Lower leg skin (tissue), 4 donors: ENCODE results near the gene INIP. TPM values are rescaled to one million over a fixed set of nuclear protein-coding genes. Genes with fewer than 3 reads are reported as not detected.

Experiments used
- DNase-seq, 2 donors: peaks; one replicate each; pipeline ENCODE4 v3.0.0-alpha.2; 2019; ENCODE audit warnings: low spot score in 2 of 2
- H3K4me3 ChIP-seq: fragments of 200-600 bp; sonication (generic); 2 replicates; pipeline ENCODE4 v1.5.1; 2017; ENCODE audit warnings: mild to moderate bottlenecking, low read depth; ENCODE audit not compliant: poor library complexity, severe bottlenecking
- CTCF ChIP-seq, 3 donors: fragments of 450-650 bp; IDR thresholded peaks; one replicate each; pipeline ENCODE4 v1.5.1; 2016; ENCODE audit warnings: antibody characterized with exemption in 3 of 3, mild to moderate bottlenecking in 3 of 3, moderate library complexity in 2 of 3
- POLR2A ChIP-seq, 2 donors: fragments of 450-650 bp; IDR thresholded peaks; one replicate each; pipeline ENCODE4 v1.6.1; 2016 to 2017; ENCODE audit warnings: antibody characterized with exemption in 2 of 2, mild to moderate bottlenecking in 1 of 2, moderate library complexity in 1 of 2
- WGBS, 2 donors: methylation state at CpG; one replicate each; pipeline ENCODE4 v1.1.5; 2018; 5-methylcytosine and 5-hydroxymethylcytosine counted together
- intact Hi-C: fragments of 100-400 bp; cut with DNase I; formaldehyde crosslinking; loops from one replicate; pipeline ENCODE4 v1.15.0; 2023; ENCODE audit warnings: low total_unique reads
- total RNA-seq, 4 donors: library from RNA; depleted of rRNA; stranded (reverse); fragments of >200 nt; gene quantifications; one replicate each; pipeline ENCODE4 v1.1.0, GENCODE V29; 2016

INIP gene
- total RNA-seq, 4 donors from 2014 or later: 12.5 to 20.0 (median 16.6) TPM

GRCh38 chr9:112761912-112762655 is 44.2 kb upstream of the INIP start:
- no peak overlapping the region for H3K4me3 ChIP-seq
- DNase-seq: peak in 1 of 2 donors; percentile 49
- WGBS, 2 donors: 92 to 96% methylated on average over 12 of the region's 12 CpGs
- intact Hi-C loops: no loop called here
- TF ChIP-seq CTCF (IDR thresholded peaks at IDR 0.05) (no peak), POLR2A (IDR thresholded peaks at IDR 0.05) (no peak)

DNA sequence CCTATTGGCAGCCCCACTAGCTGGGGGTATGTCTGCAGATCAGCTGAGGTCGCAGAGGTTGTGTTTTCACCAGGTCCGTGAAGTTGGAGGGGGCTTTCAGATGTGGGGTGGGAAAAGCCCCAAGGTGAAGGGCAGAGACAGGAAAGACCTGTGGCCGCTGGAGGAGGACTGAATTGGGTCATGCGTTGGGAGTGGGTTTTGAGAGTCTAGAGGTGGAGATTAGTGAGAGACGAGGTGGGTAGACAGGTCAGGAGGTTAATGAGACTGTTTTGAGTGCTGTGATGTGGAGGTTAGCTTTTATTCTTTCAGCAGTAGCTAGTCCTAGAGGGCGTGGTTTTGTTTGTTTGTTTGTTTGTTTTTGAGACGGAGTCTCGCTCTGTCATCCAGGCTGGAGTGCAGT is 42.9 kb upstream of the INIP start:
- H3K4me3 ChIP-seq: no peak overlapping the region
- WGBS, 2 donors: 89 to 93% methylated on average over 8 of the region's 8 CpGs
- intact Hi-C loops: no loop called here
- no peak for TF ChIP-seq CTCF (IDR thresholded peaks at IDR 0.05)
- no peak for TF ChIP-seq POLR2A (IDR thresholded peaks at IDR 0.05)
- peak in 1 of 2 donors; percentile 61 for DNase-seq

DNA sequence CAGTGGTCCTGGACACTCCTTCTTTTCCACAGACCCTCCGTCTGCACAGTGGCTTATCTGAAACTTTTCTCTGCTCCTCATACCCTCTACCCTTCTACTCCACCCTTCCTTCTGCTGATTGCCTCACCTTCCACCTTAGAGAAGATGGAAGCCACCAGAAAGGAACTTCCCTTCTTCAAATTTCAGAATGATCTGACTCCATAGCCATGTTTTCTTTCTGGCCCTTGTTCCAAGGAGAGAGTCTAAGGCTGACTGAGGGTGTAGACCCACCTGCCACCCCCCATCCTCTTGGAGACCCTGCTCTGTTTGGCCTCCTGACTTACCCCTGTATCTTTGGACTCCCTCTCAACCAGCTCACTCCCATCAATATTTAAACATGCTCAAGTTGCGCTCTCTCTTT is 40.0 kb upstream of the INIP start:
- intact Hi-C loops: no loop called here

DNA sequence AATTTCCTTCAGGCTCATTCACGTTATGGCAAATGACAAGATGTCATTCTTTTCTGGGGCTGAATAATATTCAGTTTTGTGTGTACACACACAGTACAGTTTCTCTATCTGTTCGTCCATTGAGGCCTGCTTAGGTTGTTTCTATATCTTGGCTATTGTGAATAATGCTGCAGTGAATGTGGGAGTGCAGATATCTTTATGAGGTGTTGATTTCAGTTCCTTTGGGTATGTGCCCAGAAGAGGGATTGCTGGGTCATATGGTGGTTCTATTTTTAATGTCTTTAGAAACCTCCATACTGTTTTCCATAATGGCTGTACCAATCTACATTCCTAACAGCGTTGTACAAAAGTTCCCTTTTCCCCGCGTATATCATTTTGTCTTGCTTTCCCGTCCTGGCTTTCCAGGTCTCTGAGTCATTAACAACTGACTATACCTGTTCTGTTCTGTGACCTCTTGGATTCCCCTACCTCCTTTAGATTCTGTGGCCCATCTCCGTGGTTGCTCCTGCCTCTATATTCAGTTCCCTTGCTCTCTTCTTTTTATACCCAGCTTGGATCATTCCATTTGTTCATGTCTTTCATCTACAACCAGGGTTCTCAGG is 39.5 kb upstream of the INIP start:
- H3K4me3 ChIP-seq: no peak overlapping the region
- no peak for TF ChIP-seq POLR2A (IDR thresholded peaks at IDR 0.05)
- TF ChIP-seq CTCF (IDR thresholded peaks at IDR 0.05): no peak
- peak in 1 of 2 donors; percentile 26 for DNase-seq
- 48 to 49% methylated on average over 7 of the region's 7 CpGs for WGBS, 2 donors
- intact Hi-C loops: no loop called here

More for the DNA sequence above, 40.0 kb upstream of the INIP start:
- peak in 1 of 2 donors; percentile 21 for DNase-seq
- WGBS, 2 donors: 96 to 97% methylated on average over 2 of the region's 2 CpGs
- H3K4me3 ChIP-seq: no peak overlapping the region
- TF ChIP-seq CTCF (IDR thresholded peaks at IDR 0.05) (no peak), POLR2A (IDR thresholded peaks at IDR 0.05) (no peak)

GRCh38 chr9:112755675-112756074 is 37.8 kb upstream of the INIP start:
- intact Hi-C loops: no loop called here
- 69 to 75% methylated on average over 4 of the region's 4 CpGs for WGBS, 2 donors
- TF ChIP-seq POLR2A (IDR thresholded peaks at IDR 0.05): no peak
- TF ChIP-seq CTCF (IDR thresholded peaks at IDR 0.05): no peak
- no peak overlapping the region for H3K4me3 ChIP-seq
- DNase-seq: peak in 1 of 2 donors; percentile 4
